Ovary (tissue), 9 donors: ENCODE data around the gene QPCTL. TPM values are rescaled to one million over a fixed set of nuclear protein-coding genes. Genes with fewer than 3 reads are reported as not detected.
A peak's percentile ranks its signal among the peaks of the same experiment; 100 is the strongest.
"Not testable (repeated sequence)": the region's sequence is repeated elsewhere in the genome, so short reads cannot be mapped to it uniquely, and the experiment has no call there.

Experiments used
- DNase-seq, 5 donors: peaks; one replicate each; pipeline ENCODE4 v3.0.0-alpha.2; 2019 to 2020
- H3K27ac ChIP-seq, 2 donors: fragments of 200-600 bp; one replicate each; pipeline versions ENCODE4 v1.5.1 to v1.8.0; 2019 to 2022
- H3K27me3 ChIP-seq: fragments of 200-600 bp; one replicate; pipeline ENCODE4 v1.8.0; 2022
- H3K36me3 ChIP-seq: fragments of 200-600 bp; sonication (generic); one replicate; pipeline ENCODE4 v1.5.1; 2019
- H3K4me1 ChIP-seq: one replicate; pipeline ENCODE4 v1.8.1; 2013; ENCODE audit warnings: mild to moderate bottlenecking, moderate library complexity; ENCODE audit not compliant: insufficient read depth
- H3K4me3 ChIP-seq: fragments of 200-600 bp; sonication (generic); one replicate; pipeline ENCODE4 v1.5.1; 2017
- H3K9me3 ChIP-seq, 2 donors: fragments of 200-600 bp in 1 of 2; sonication (generic) in 1 of 2; one replicate each; pipeline versions ENCODE4 v1.5.1 to v1.8.1; 2013 to 2019; ENCODE audit warnings: mild to moderate bottlenecking in 1 of 2, moderate library complexity in 1 of 2
- EP300 ChIP-seq: sonication (generic); formaldehyde crosslinking; IDR thresholded peaks from one replicate; pipeline ENCODE4 v1.6.1; 2017; ENCODE audit warnings: antibody characterized with exemption
- POLR2A ChIP-seq: fragments of 450-650 bp; IDR thresholded peaks from one replicate; pipeline ENCODE4 v1.6.1; 2017; ENCODE audit warnings: antibody characterized with exemption, mild to moderate bottlenecking, moderate library complexity
- WGBS, 3 donors: extraction: QIAGEN DNeasy Blood & Tissue Kit in 1 of 3; methylation state at CpG; one replicate each; pipeline versions ENCODE4 v1.1.5 to v1.1.7; 2013 to 2017; 5-methylcytosine and 5-hydroxymethylcytosine counted together
- intact Hi-C, 4 donors: fragments of 100-400 bp; cut with DNase I; formaldehyde crosslinking; loops; one replicate each; pipeline versions ENCODE4 v1.11.0 to v1.15.1; 2022 to 2023
- polyA plus RNA-seq, 2 donors: library from polyadenylated mRNA; stranded (reverse); fragments of 200-250 nt in 1 of 2; fragments of 350-450 nt in 1 of 2; fragmentation: Illumina TruSeq in 1 of 2; extraction: RNeasy Lipid Tissue Mini Kit (QIAGEN cat#74804) in 1 of 2; gene quantifications; one replicate each; pipeline ENCODE4 v1.2.3, GENCODE V29; 2013 to 2014
- total RNA-seq, 7 donors: library from RNA; depleted of rRNA in 2 of 7; stranded (reverse); fragments of >200 nt in 2 of 7; fragmentation: NEBNext Ultra II Directional in 3 of 7; extraction: Animal tissue kit (Norgen Biotek cat#: 25700) in 3 of 7; gene quantifications; one replicate each; pipeline versions ENCODE4 v1.1.0 to v1.2.4, GENCODE V29; 2016 to 2023
- TF ChIP-seq, protein P1 (sequence below), 3 donors: fragments of 450-650 bp in 2 of 3; fragments of 200-600 bp in 1 of 3; IDR thresholded peaks; one replicate each; pipeline versions ENCODE4 v1.5.1 to v1.8.0; 2016 to 2022; ENCODE audit warnings: antibody characterized with exemption in 3 of 3, mild to moderate bottlenecking in 1 of 3
- donor health status: DM: no; HTN: no; CAD: no; lungs with moderate emphysema.
- donor health status: DM: no; HTN: no; CAD: no.
- donor health status: Bipolar disorder and iron deficiency.
- donor health status: DM: yes; HTN: yes; CAD: no.
- donor health status: DM: no; HTN: no; CAD: no.
- donor health status: DM: yes; HTN: yes; CAD: no.

The QPCTL gene
- total and polyA plus RNA-seq, 9 donors: 3.2 to 15.3 (median 6.8) TPM

DNA sequence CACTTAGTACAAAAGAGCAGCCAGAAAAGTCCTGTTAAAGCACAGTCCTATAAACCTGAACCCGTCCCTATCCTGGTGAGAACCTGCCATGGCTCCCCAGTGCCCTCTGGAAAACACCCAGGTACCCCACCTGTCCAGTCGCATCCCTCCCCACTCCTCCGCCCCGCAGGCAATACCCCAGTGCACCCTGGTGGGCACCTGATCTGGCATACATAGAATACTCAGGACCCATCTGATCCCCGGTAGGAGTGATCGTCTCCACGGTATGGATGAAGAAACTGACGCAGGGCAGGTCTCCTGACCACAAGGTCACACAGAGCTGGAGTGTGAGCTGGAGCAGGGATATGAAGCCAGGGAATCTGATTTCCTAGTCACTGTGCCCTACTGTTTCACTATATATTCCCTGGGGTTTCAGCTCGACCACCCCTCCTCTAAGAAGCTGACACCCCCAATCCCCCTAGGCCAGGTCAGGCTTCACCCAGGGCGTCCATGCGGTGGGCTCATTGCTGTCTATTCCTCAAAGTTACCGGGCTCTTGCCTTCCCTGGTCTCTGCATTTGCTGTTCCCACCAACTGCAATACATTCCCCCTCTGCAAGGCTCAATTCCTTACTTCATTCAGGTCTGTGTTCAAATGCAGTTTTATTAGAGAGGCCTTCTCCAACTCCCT, 25.7 kb downstream of the QPCTL start:
- TF ChIP-seq POLR2A (no peak), EP300 (no peak)
- TF ChIP-seq, protein P1, sequence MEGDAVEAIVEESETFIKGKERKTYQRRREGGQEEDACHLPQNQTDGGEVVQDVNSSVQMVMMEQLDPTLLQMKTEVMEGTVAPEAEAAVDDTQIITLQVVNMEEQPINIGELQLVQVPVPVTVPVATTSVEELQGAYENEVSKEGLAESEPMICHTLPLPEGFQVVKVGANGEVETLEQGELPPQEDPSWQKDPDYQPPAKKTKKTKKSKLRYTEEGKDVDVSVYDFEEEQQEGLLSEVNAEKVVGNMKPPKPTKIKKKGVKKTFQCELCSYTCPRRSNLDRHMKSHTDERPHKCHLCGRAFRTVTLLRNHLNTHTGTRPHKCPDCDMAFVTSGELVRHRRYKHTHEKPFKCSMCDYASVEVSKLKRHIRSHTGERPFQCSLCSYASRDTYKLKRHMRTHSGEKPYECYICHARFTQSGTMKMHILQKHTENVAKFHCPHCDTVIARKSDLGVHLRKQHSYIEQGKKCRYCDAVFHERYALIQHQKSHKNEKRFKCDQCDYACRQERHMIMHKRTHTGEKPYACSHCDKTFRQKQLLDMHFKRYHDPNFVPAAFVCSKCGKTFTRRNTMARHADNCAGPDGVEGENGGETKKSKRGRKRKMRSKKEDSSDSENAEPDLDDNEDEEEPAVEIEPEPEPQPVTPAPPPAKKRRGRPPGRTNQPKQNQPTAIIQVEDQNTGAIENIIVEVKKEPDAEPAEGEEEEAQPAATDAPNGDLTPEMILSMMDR (IDR thresholded peaks at IDR 0.05): no peak
- WGBS, 3 donors: 44 to 52% (median 49%) methylated on average over 12 of the region's 12 CpGs
- Histone ChIP-seq H3K9me3 (no peaks in the 10 kb centered on the region), H3K27me3 (no peaks in the 10 kb centered on the region), H3K36me3 (no peaks in the 10 kb centered on the region), H3K4me1 (peaks cover 5% of the 10 kb centered on the region), H3K27ac (peak overlapping the region; percentile 66 to 74), H3K4me3 (peak overlapping the region; percentile 52)
- peak in 2 of 5 donors; percentile 49 to 62 for DNase-seq
- intact Hi-C loops: loop anchor here in 2 of 4 donors (5.0 to 10.0 kb wide), 2 partner anchors 47 to 49 kb away; partner anchors contain the start of gene SIX5 (in 2 of the 2)

DNA sequence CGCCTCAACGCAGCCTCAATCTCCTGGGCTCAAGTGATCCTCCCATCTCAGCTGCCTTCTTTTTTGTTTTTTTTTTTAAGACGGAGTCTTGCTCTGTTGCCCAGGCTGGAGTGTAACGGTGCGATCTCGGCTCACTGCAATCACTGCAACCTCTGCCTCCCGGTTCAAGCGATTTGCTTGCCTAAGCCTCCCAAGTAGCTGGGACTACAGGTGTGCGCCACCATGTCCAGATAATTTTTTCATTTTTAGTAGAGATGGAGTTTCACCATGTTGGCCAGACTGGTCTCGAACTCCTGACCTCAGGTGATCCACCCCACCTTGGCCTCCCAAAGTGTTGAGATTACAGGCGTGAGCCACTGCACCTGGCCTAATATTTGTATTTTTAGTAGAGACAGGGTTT, 27.6 kb downstream of the QPCTL start:
- H3K4me3 ChIP-seq, H3K9me3 ChIP-seq, H3K4me1 ChIP-seq, DNase-seq, H3K36me3 ChIP-seq, H3K27ac ChIP-seq, H3K27me3 ChIP-seq: not testable (repeated sequence)
- WGBS, 3 donors: 94 to 98% (median 97%) methylated on average over 11 of the region's 11 CpGs
- intact Hi-C loops: loop anchor here in 1 of 4 donors (5.0 kb wide), 1 partner anchor 152 kb away; no protein-coding TSS in a partner anchor

DNA sequence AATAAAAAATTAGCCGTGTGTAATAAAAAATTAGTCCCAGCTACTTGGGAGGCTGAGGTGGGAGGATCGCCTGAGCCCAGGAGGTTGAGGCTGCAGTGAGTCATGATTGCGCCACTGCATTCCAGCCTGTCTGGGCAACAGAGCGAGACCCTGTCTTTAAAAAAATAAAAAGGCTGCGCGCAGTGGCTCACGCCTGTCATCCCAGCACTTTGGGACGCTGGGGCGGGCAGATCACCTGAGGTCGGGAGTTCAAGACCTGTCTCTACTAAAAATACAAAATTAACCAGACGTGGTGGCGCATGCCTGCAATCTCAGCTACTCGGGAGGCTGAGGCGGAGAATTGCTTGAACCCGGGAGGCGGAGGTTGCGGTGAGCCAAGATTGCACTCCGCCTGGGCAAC, 36.2 kb downstream of the QPCTL start:
- H3K9me3 ChIP-seq, DNase-seq, intact Hi-C loops, H3K4me1 ChIP-seq, H3K27me3 ChIP-seq, H3K36me3 ChIP-seq, H3K27ac ChIP-seq, H3K4me3 ChIP-seq: not testable (repeated sequence)
- 92 to 95% (median 93%) methylated on average over 18 of the region's 18 CpGs for WGBS, 3 donors

DNA sequence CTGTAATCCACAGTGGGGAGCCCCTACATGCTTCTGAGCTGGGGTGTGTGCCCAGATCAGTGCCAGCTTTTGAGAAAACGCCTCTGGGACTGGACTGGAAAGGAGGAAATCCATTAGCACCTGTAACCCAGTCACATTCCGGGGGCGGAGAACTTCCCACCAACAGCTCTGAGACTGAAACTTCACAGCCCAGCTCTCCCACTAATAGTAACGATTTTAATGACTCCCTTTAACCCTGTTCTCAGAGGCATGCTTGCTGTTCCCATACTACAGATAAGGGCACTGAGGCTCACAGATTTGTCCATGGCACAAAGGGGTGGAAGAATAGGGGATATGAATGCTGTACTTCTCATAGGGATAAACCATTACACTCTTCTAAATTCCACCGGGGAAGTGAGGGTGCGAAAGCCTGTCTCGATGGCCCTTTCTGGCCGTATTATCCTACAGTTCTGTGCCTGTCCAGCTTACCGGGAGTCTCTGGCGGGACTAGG, 37.4 kb downstream of the QPCTL start:
- Histone ChIP-seq H3K9me3 (no peaks in the 10 kb centered on the region), H3K36me3 (no peaks in the 10 kb centered on the region), H3K4me1 (peaks cover 5% of the 10 kb centered on the region), H3K27ac (no peak overlapping the region), H3K4me3 (peak overlapping the region; percentile 95), H3K27me3 (no peaks in the 10 kb centered on the region)
- no peak for TF ChIP-seq POLR2A
- no peak for TF ChIP-seq EP300
- TF ChIP-seq, protein P1 (IDR thresholded peaks at IDR 0.05): no peak
- DNase-seq: no peak
- WGBS, 3 donors: 3 to 8% (median 7%) methylated on average over 10 of the region's 10 CpGs
- intact Hi-C loops: loop anchor here in 1 of 4 donors (2.0 kb wide), 1 partner anchor 37 kb away; no protein-coding TSS in a partner anchor

DNA sequence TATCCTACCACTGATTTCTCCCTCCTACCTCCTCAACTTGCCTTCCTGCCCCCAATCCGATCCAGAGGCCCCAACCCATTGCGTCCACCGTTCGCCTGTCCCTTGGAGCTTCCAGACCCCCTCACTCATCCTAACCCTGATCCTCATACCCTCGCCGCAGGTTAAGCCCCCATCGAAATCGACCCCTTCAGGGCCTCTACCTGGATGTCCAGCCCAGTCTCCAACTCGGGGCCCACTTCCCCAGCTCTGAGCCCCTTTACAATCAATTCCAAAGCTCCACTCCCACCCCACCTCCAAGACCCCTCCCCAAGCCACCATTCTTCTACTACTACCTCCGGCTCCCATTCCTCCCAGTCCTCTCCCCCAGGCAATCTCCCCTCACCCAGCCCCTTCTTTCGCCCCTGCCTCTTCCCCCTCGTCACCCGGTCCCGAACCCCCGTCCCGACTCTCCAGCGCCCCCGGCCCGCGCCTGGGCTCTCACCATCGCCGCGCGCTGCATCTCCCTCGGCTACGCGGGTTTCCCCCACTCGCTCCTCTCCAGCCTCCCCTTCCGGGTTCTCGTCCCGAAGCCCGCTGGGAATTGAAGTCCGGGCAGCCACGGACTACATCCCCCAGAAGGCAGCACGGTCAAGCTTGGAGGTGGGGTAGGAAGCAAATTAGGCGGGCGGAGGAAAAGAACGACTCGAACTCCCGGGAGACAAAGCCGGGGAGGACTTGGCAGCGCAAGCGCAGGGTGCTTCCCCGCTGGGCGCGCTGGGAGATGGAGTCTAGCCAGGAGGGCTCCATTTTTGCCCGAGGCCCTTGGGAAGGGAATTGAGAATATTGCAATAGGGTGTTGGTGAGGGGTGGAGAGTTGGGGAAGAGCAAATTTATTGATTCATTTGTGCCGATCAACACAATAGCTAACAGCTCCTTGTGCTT, 38.2 kb downstream of the QPCTL start, which contains the start of gene FBXO46:
TSS of gene FBXO46 (minus strand) at position 529 of the 921 bp plus-strand sequence. CDS start 17,401 bp downstream, outside the sequence.
- Histone ChIP-seq H3K27ac (peak within 1 kb of the TSS in 1 of 2 donors; percentile 72), H3K4me3 (peak within 1 kb of the TSS; percentile 95), H3K4me1 (peaks cover 5% of the 10 kb centered on the region), H3K27me3 (no peaks in the 10 kb centered on the region), H3K9me3 (no peaks in the 10 kb centered on the region), H3K36me3 (no peaks in the 10 kb centered on the region)
- TF ChIP-seq, protein P1 (IDR thresholded peaks at IDR 0.05): no peak
- TF ChIP-seq POLR2A: peak; percentile 45
- WGBS, 3 donors: 1% methylated on average over 48 of the region's 48 CpGs
- DNase-seq: peak; percentile 95 to 97 (median 96)
- intact Hi-C loops: loop anchor here in 1 of 4 donors (2.0 kb wide), 1 partner anchor 36 kb away; no protein-coding TSS in a partner anchor
